ENCODE data around the gene ESPNL.
A peak's percentile ranks its signal among the peaks of the same experiment; 100 is the strongest.

The ESPNL gene

DNA sequence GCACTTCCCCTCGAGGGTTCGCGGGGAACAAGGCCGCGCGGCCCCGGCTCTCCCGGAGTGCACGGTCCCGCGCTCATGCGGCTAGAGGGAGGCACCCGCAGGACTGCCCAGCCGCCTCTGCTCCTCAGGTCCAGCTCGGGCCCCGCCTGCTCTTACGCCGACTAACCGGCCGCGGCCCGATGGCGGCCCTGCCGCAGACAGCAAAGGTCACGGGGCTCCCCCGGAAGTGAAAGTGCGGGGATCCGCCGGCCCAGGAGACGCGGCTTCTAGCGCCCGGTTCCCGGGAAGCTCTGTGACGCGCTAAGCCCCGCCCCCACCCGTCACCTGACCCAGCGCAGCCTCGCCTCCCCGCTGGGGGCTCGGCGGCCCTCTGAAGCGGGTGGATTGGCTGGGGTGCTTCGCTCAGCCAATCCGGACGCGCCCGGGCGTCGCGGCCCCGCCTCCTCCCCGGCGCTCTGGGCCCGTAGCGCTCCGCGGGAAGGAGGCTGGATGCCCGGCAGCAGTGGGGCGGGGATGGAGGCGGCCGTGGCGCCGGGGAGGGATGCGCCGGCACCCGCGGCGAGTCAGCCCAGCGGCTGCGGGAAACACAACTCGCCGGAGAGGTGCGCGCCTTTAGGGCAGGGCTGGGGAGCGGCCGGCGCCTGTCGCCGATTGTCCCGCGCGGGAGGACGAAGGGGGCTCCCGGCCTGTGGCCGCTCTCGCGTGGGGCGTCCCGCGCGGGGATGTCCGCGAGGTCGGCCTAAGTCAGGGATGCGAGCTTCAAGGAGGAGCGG lies 39.4 kb upstream of the ESPNL start, which contains the start of gene SCLY:
Gene SCLY, plus strand, starts transcription at position 460 of the 773 bp plus-strand sequence. Its CDS starts 54 bp downstream, at position 514.
- peak; percentile 97 for DNase-seq
- peak within 1 kb of the TSS; percentile 94 for H3K4me3 Mint-ChIP-seq
- H3K36me3 Mint-ChIP-seq (ENCODE audit: low read depth): peaks cover 37% of the 10 kb centered on the region
- no peak for TF ChIP-seq CTCF (IDR thresholded peaks at IDR 0.05)
- peak within 1 kb of the TSS; percentile 95 for H3K27ac Mint-ChIP-seq
- peaks cover 49% of the 10 kb centered on the region for H3K4me1 Mint-ChIP-seq
- H3K27me3 Mint-ChIP-seq (ENCODE audit: low read depth, poor library complexity): no peaks in the 10 kb centered on the region
- H3K9me3 Mint-ChIP-seq: peaks cover 27% of the 10 kb centered on the region

- Mint-ChIP-seq H3K9me3 (peaks cover 25% of the 10 kb centered on the region), H3K4me1 (peaks cover 49% of the 10 kb centered on the region), H3K4me3 (peak overlapping the region; percentile 89), H3K27me3 (ENCODE audit: low read depth, poor library complexity) (no peaks in the 10 kb centered on the region), H3K36me3 (ENCODE audit: low read depth) (peaks cover 45% of the 10 kb centered on the region), H3K27ac (peak overlapping the region; percentile 81)
- TF ChIP-seq CTCF (IDR thresholded peaks at IDR 0.05): no peak
- DNase-seq: peak; percentile 28
Measured at GRCh38 chr2:238061315-238062202, 38.6 kb upstream of the ESPNL start.

GRCh38 chr2:238063414-238064189 lies 36.5 kb upstream of the ESPNL start:
- Mint-ChIP-seq H3K9me3 (peaks cover 16% of the 10 kb centered on the region), H3K27me3 (ENCODE audit: low read depth, poor library complexity) (no peaks in the 10 kb centered on the region), H3K4me1 (peaks cover 45% of the 10 kb centered on the region), H3K4me3 (no peak overlapping the region), H3K27ac (no peak overlapping the region), H3K36me3 (ENCODE audit: low read depth) (peaks cover 57% of the 10 kb centered on the region)
- TF ChIP-seq CTCF (IDR thresholded peaks at IDR 0.05): no peak
- DNase-seq: no peak

GRCh38 chr2:238064376-238064775 lies 35.8 kb upstream of the ESPNL start:
- no peak for DNase-seq
- peaks cover 41% of the 10 kb centered on the region for H3K4me1 Mint-ChIP-seq
- H3K27me3 Mint-ChIP-seq (ENCODE audit: low read depth, poor library complexity): no peaks in the 10 kb centered on the region
- H3K9me3 Mint-ChIP-seq: peaks cover 9% of the 10 kb centered on the region
- no peak for TF ChIP-seq CTCF (IDR thresholded peaks at IDR 0.05)
- no peak overlapping the region for H3K4me3 Mint-ChIP-seq
- no peak overlapping the region for H3K27ac Mint-ChIP-seq
- peaks cover 54% of the 10 kb centered on the region for H3K36me3 Mint-ChIP-seq (ENCODE audit: low read depth)

- TF ChIP-seq CTCF (IDR thresholded peaks at IDR 0.05): no peak
- H3K27me3 Mint-ChIP-seq (ENCODE audit: low read depth, poor library complexity): no peaks in the 10 kb centered on the region
- H3K4me1 Mint-ChIP-seq: peaks cover 34% of the 10 kb centered on the region
- H3K9me3 Mint-ChIP-seq: peaks cover 5% of the 10 kb centered on the region
- H3K27ac Mint-ChIP-seq: no peak overlapping the region
- no peak overlapping the region for H3K4me3 Mint-ChIP-seq
- H3K36me3 Mint-ChIP-seq (ENCODE audit: low read depth): peaks cover 57% of the 10 kb centered on the region
- no peak for DNase-seq
Measured at GRCh38 chr2:238065071-238065846, 34.9 kb upstream of the ESPNL start.

Data from nephron progenitor cell (in vitro differentiated cells).